GM21717 (cell line): ENCODE data around the gene HLA-DPA1.

ENCODE experiments used
- ATAC-seq: cut with Tn5 transposase; IDR thresholded peaks from one replicate; pipeline ENCODE4 v1.9.1; 2021; ENCODE audit warnings: mild to moderate bottlenecking, moderate library complexity; ENCODE audit not compliant: unreplicated experiment

The HLA-DPA1 gene

DNA sequence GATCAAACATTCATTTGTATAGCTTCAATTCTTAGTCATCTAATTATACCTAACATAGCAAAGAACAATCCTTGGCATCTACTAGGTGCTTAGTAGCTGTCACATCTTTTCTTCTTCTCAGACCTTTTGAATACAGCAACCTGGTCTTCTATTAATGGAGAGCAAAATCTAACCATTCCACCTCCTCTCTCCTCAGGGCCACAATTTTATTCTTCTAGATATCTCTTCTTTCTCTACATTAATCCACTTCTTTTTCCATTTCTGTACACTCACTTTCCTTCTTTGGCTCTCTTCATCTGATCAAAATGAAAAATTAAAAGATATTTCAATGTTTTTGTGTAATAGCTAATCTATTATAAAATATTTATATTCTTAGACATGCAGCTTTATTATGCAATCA, 55.0 kb downstream of the HLA-DPA1 start:
- ATAC-seq, result no peak

DNA sequence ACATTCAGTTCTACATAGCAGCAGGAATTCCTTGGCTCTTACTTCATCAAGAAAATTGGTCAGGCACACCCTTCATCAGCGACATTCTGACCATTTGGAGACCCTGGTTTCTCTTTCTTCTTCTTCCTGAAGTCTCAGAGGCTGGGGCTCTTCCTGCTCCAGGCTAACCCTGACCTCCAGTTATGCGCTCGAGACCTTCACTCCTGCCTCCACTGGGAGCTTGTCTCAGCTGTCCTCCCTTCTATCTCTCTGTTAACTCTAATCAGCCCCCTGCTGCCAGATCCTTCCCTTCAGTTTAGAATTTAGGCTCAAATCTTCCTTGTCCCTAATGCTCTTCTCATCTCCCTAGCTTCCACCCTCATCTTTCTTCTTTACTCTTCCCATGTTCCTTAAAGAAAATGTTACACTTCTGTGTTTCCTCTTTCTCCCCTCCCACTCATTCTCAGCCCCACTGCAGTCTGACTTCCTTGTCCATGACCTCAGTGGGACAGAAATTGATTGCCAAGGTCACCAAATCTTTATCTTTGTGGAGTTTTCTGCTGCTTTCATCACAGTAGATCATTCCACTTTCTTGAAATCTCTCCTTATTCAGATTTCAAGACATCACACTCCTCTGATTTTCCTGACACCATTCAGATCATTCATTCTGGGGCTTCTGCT, 55.6 kb downstream of the HLA-DPA1 start:
- ATAC-seq, result no peak

DNA sequence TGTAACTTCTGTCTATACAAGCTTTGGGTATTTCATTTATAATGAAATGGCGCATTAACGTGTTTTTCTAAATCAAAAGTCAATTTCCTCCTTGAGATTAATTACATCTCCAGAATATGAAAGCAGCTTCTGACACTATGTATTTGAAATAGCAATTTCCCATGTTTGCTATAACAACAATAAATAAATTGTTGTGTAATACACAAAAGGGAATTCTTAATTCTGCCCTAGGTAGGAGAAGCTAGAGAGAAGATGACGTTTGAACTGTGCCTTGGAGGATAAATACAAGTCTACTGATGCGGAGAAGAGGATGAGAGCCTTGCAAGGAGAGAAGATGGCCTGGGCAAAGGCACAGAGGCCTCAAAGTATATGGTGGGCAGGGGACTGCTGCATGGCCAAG, 56.4 kb downstream of the HLA-DPA1 start:
- ATAC-seq, result no peak

DNA sequence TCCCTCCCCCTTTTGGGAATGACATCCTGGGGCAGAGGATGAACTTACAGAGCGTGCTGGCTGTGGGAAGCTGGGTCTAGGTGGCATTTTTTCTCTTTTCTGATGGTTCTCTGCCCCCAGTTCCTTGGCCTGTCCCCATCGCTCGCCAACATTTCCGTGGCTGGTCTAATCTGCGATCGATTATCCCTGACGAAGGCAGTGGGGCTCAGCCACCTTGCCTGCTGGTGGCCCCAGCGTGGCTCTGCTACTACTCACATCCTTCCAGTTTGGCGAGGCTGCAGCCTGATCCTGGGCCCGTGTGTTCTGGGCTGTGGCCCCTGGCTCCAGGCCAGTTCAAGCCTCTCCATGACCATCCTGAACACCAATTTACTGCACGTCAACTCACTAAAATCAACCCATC, 57.7 kb downstream of the HLA-DPA1 start:
- ATAC-seq, result no peak

DNA sequence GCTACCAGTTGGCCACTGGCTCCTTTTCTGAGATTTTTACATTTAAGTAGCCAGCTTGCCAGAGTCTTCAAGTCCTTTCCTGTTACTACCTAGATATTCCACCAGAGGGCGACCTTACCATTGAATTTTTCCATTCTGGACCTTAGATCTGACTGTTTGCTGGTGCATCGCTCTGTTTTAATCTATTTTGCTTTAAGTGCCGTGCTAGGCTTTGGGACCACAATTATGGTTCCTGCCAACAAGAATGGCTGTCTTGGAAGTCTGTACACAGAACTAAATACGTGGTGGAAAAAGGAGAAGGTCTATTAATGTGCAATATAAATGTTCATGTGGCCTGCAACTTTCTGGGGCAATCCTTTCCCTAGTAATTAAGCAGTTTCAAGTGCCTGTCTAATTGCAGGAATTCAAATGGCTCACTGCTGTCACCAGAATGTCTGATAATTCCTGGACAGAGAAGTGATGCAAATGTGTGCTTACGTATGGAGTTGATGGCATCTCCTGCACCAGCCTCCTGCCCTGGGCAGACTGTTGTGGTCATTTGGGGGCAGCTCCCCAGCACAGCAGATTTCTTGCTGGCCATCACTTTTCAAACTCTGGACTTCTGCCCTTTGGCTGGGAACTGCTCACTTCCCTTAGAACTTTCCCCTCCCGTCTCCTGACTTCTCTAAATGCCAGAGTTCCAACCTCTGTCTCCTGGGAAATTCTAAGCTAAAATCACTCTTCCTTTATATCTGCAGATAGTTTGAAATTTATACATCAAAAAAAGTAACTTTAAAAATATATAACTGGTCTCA, 58.4 kb downstream of the HLA-DPA1 start:
- ATAC-seq, result no peak
